ENCODE results near the gene FSIP1.

The FSIP1 gene

GRCh38 chr15:39803016-39803415 is 20.4 kb upstream of the FSIP1 start:
- no peak overlapping the region for H3K4me3 ChIP-seq (ENCODE audit: low read depth, low read length)
- no peak for TF ChIP-seq CTCF (IDR thresholded peaks at IDR 0.05; ENCODE audit: low read depth, low read length, missing control alignments)
- in situ Hi-C loops (cut with HindIII; ENCODE audit: low sequenced_read_pairs): no loop called here
- no peak for DNase-seq (ENCODE audit: low read depth)

- no peak overlapping the region for H3K4me3 ChIP-seq (ENCODE audit: low read depth, low read length)
- in situ Hi-C loops (cut with HindIII; ENCODE audit: low sequenced_read_pairs): no loop called here
- peak; percentile 55 for TF ChIP-seq CTCF (IDR thresholded peaks at IDR 0.05; ENCODE audit: low read depth, low read length, missing control alignments)
- no peak for DNase-seq (ENCODE audit: low read depth)
Measured at GRCh38 chr15:39801641-39802309, 19.1 kb upstream of the FSIP1 start.

- DNase-seq (ENCODE audit: low read depth): no peak
- no peak overlapping the region for H3K4me3 ChIP-seq (ENCODE audit: low read depth, low read length)
- no peak for TF ChIP-seq CTCF (IDR thresholded peaks at IDR 0.05; ENCODE audit: low read depth, low read length, missing control alignments)
- in situ Hi-C loops (cut with HindIII; ENCODE audit: low sequenced_read_pairs): loop anchor here (5.0 to 25.0 kb wide), 3 partner anchors 48 to 213 kb away; no protein-coding TSS in a partner anchor
Measured at GRCh38 chr15:39799552-39800011, 16.9 kb upstream of the FSIP1 start.

GRCh38 chr15:39798382-39798781 is 15.7 kb upstream of the FSIP1 start:
- no peak for DNase-seq (ENCODE audit: low read depth)
- in situ Hi-C loops (cut with HindIII; ENCODE audit: low sequenced_read_pairs): loop anchor here (5.0 to 25.0 kb wide), 3 partner anchors 49 to 214 kb away; no protein-coding TSS in a partner anchor
- no peak for TF ChIP-seq CTCF (IDR thresholded peaks at IDR 0.05; ENCODE audit: low read depth, low read length, missing control alignments)
- no peak overlapping the region for H3K4me3 ChIP-seq (ENCODE audit: low read depth, low read length)

GRCh38 chr15:39797407-39797806 is 14.8 kb upstream of the FSIP1 start:
- DNase-seq (ENCODE audit: low read depth): no peak
- no peak overlapping the region for H3K4me3 ChIP-seq (ENCODE audit: low read depth, low read length)
- no peak for TF ChIP-seq CTCF (IDR thresholded peaks at IDR 0.05; ENCODE audit: low read depth, low read length, missing control alignments)
- in situ Hi-C loops (cut with HindIII; ENCODE audit: low sequenced_read_pairs): loop anchor here (5.0 to 25.0 kb wide), 3 partner anchors 50 to 215 kb away; no protein-coding TSS in a partner anchor

GRCh38 chr15:39796601-39797000 is 14.0 kb upstream of the FSIP1 start:
- H3K4me3 ChIP-seq (ENCODE audit: low read depth, low read length): no peak overlapping the region
- DNase-seq (ENCODE audit: low read depth): no peak
- in situ Hi-C loops (cut with HindIII; ENCODE audit: low sequenced_read_pairs): loop anchor here (5.0 to 25.0 kb wide), 3 partner anchors 51 to 216 kb away; no protein-coding TSS in a partner anchor
- no peak for TF ChIP-seq CTCF (IDR thresholded peaks at IDR 0.05; ENCODE audit: low read depth, low read length, missing control alignments)
